ENCODE measurements around the gene FRMD4A. TPM values are rescaled to one million over a fixed set of nuclear protein-coding genes. Genes with fewer than 3 reads are reported as not detected.

The FRMD4A gene
- polyA plus RNA-seq, 1 of the 3 experiments (the other 2 are of a cell fraction): 37.7 TPM

- Histone ChIP-seq H3K27ac (ENCODE audit: low read depth in 2 of 2, low read length in 1 of 2) (peak overlapping the region in 1 of 2 experiments; percentile 96; a peak in 2 of 4 replicates), H3F3A (replicated peaks; ENCODE audit: insufficient read depth) (peaks cover 22% of the 10 kb centered on the region), H3K79me2 (ENCODE audit: insufficient read depth) (peaks cover 92% of the 10 kb centered on the region), H3K9me2 (no peaks in the 10 kb centered on the region), H3K4me1 (ENCODE audit: control insufficient read depth in 1 of 2, insufficient read depth in 2 of 2, low read depth in 1 of 2, low read length in 1 of 2) (peaks cover 10 to 12% of the 10 kb centered on the region in 2 experiments; a peak in 3 of 4 replicates), H3K4me2 (peak overlapping the region; percentile 59; the same call in 1 of the 2 replicates), H3K4me3 (ENCODE audit: low read depth in 2 of 2, low read length in 1 of 2) (no peak overlapping the region), H3K27me3 (ENCODE audit: insufficient read depth) (no peaks in the 10 kb centered on the region), H3K9me3 (no peaks in the 10 kb centered on the region), H3K9ac (no peak overlapping the region), H3K36me3 (replicated peaks in 1 of 2; ENCODE audit: control insufficient read depth in 1 of 2, insufficient read depth in 2 of 2, low read length in 1 of 2) (no peaks in the 10 kb centered on the region), H4K20me1 (ENCODE audit: insufficient read depth) (no peaks in the 10 kb centered on the region), H2AFZ (ENCODE audit: low read depth) (no peak overlapping the region)
- CTCF ChIA-PET: interaction anchor here (0.7 to 1.2 kb wide), 2 partner anchors 213 to 507 kb away, joined by 3 read pairs; no protein-coding TSS in a partner anchor
- no peak for DNase-seq
- WGBS (ENCODE audit: low lambda C conversion rate): 66% methylated on average over 3 of the region's 3 CpGs
- POLR2A ChIA-PET: no interaction called here
- no peak for TF ChIP-seq ZBTB33 (IDR thresholded peaks at IDR 0.05; ENCODE audit: borderline replicate concordance, low read depth)
- TF ChIP-seq REST (IDR thresholded peaks at IDR 0.05; ENCODE audit: low read depth, low read length): no peak
- TF ChIP-seq FOXJ3 (CRISPR knock-in tag; IDR thresholded peaks at IDR 0.05): no peak
- TF ChIP-seq FOXM1 (IDR thresholded peaks at IDR 0.05; ENCODE audit: low read depth): no peak
- no peak for TF ChIP-seq SMC3 (IDR thresholded peaks at IDR 0.05; ENCODE audit: low read depth, low read length)
- no peak for TF ChIP-seq NRF1 (IDR thresholded peaks at IDR 0.05; ENCODE audit: low read depth, low read length)
- TF ChIP-seq, protein P1, sequence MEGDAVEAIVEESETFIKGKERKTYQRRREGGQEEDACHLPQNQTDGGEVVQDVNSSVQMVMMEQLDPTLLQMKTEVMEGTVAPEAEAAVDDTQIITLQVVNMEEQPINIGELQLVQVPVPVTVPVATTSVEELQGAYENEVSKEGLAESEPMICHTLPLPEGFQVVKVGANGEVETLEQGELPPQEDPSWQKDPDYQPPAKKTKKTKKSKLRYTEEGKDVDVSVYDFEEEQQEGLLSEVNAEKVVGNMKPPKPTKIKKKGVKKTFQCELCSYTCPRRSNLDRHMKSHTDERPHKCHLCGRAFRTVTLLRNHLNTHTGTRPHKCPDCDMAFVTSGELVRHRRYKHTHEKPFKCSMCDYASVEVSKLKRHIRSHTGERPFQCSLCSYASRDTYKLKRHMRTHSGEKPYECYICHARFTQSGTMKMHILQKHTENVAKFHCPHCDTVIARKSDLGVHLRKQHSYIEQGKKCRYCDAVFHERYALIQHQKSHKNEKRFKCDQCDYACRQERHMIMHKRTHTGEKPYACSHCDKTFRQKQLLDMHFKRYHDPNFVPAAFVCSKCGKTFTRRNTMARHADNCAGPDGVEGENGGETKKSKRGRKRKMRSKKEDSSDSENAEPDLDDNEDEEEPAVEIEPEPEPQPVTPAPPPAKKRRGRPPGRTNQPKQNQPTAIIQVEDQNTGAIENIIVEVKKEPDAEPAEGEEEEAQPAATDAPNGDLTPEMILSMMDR (IDR thresholded peaks at IDR 0.05): no peak
- TF ChIP-seq GATA2 (CRISPR knock-in tag; IDR thresholded peaks at IDR 0.05): no peak
- TF ChIP-seq TCF12 (IDR thresholded peaks at IDR 0.05): no peak
- TF ChIP-seq GABPA (IDR thresholded peaks at IDR 0.05; ENCODE audit: low read depth): no peak
- TF ChIP-seq MXI1 (IDR thresholded peaks at IDR 0.05; ENCODE audit: low read depth, low read length): no peak
- TF ChIP-seq, protein P2, sequence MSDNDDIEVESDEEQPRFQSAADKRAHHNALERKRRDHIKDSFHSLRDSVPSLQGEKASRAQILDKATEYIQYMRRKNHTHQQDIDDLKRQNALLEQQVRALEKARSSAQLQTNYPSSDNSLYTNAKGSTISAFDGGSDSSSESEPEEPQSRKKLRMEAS (IDR thresholded peaks at IDR 0.05; ENCODE audit: low read depth): no peak
- TF ChIP-seq TEAD4 (IDR thresholded peaks at IDR 0.05; ENCODE audit: borderline replicate concordance, insufficient read depth): no peak
- no peak for TF ChIP-seq USF1 (IDR thresholded peaks at IDR 0.05; ENCODE audit: borderline replicate concordance, low read depth)
- TF ChIP-seq SIN3A (IDR thresholded peaks at IDR 0.05; ENCODE audit: borderline replicate concordance, low read depth, low read length): no peak
- no peak for TF ChIP-seq NFIC (IDR thresholded peaks at IDR 0.05; ENCODE audit: borderline replicate concordance)
Measured at GRCh38 chr10:13880760-13881159, 450.0 kb downstream of the FRMD4A start.
